Kidney capillary endothelial cell (primary cell): ENCODE results near the gene EDC4.
"Not testable (repeated sequence)": the region's sequence is repeated elsewhere in the genome, so short reads cannot be mapped to it uniquely, and the experiment has no call there.

Source experiments
- DNase-seq: peaks from one replicate; pipeline ENCODE4 v3.0.0-alpha.2; 2018; ENCODE audit warnings: low spot score

The EDC4 gene

GRCh38 chr16:67872631-67873434 lies at the start of gene EDC4:
TSS of gene EDC4 (plus strand) at chr16:67873052. CDS start at chr16:67873262, 210 bp downstream.
- peak; percentile 73 for DNase-seq

GRCh38 chr16:67825119-67825518 lies 47.7 kb upstream of the EDC4 start:
- DNase-seq: no peak

- no peak for DNase-seq
These were observed 46.9 kb upstream of the EDC4 start for GRCh38 chr16:67825906-67826305.

GRCh38 chr16:67828651-67829050 lies 44.2 kb upstream of the EDC4 start:
- DNase-seq: no peak

GRCh38 chr16:67833030-67833414 lies 39.8 kb upstream of the EDC4 start:
- peak; percentile 60 for DNase-seq

GRCh38 chr16:67833415-67834241 lies 39.2 kb upstream of the EDC4 start:
- DNase-seq: peak; percentile 89

GRCh38 chr16:67834242-67834614 lies 38.6 kb upstream of the EDC4 start:
- no peak for DNase-seq

GRCh38 chr16:67837190-67837589 lies 35.7 kb upstream of the EDC4 start:
- not testable (repeated sequence) for DNase-seq

GRCh38 chr16:67837811-67838210 lies 35.0 kb upstream of the EDC4 start:
- no peak for DNase-seq

GRCh38 chr16:67841198-67841815 lies 31.5 kb upstream of the EDC4 start:
- DNase-seq: no peak

- DNase-seq: peak; percentile 94
These were observed 30.9 kb upstream of the EDC4 start, which contains the start of gene THAP11 for GRCh38 chr16:67841816-67842508. TSS of gene THAP11 (plus strand) at chr16:67842320. CDS start at chr16:67842555, 235 bp downstream.

GRCh38 chr16:67842509-67843342 lies 30.1 kb upstream of the EDC4 start:
- peak; percentile 35 for DNase-seq

GRCh38 chr16:67843343-67843765 lies 29.5 kb upstream of the EDC4 start:
- DNase-seq: no peak

- DNase-seq: no peak
These were observed 28.4 kb upstream of the EDC4 start for GRCh38 chr16:67844497-67844896.

- DNase-seq: no peak
These were observed 27.4 kb upstream of the EDC4 start for GRCh38 chr16:67845291-67846062.

GRCh38 chr16:67846063-67846319 lies 26.9 kb upstream of the EDC4 start:
- no peak for DNase-seq

- peak; percentile 88 for DNase-seq
These were observed 26.4 kb upstream of the EDC4 start, which contains the start of gene NUTF2 for GRCh38 chr16:67846320-67847063. TSS of gene NUTF2 (plus strand) at chr16:67846933. CDS start at chr16:67865131, 18,198 bp downstream.

GRCh38 chr16:67847064-67847861 lies 25.6 kb upstream of the EDC4 start, which contains the start of gene CENPT:
TSS of gene CENPT (minus strand) at chr16:67847693. CDS start at chr16:67833859, 13,834 bp downstream.
- DNase-seq: peak; percentile 52

- DNase-seq: no peak
These were observed 24.7 kb upstream of the EDC4 start for GRCh38 chr16:67848118-67848517.
